ENCODE measurements around the gene NDST1. TPM values are rescaled to one million over a fixed set of nuclear protein-coding genes. Genes with fewer than 3 reads are reported as not detected.

NDST1 gene
- total RNA-seq, 4 donors from 2014 or later, result 32.4 to 104 (median 42.6) TPM

GRCh38 chr5:150595466-150596031 lies 87.6 kb downstream of the NDST1 start:
- no peak for TF ChIP-seq CTCF (IDR thresholded peaks at IDR 0.05; ENCODE audit: low read depth)

- TF ChIP-seq CTCF (IDR thresholded peaks at IDR 0.05; ENCODE audit: low read depth), result no peak
These were observed 88.4 kb downstream of the NDST1 start for GRCh38 chr5:150596313-150596712.

GRCh38 chr5:150596826-150597225 lies 88.9 kb downstream of the NDST1 start:
- no peak for TF ChIP-seq CTCF (IDR thresholded peaks at IDR 0.05; ENCODE audit: low read depth)

GRCh38 chr5:150598006-150598405 lies 90.1 kb downstream of the NDST1 start:
- TF ChIP-seq CTCF (IDR thresholded peaks at IDR 0.05; ENCODE audit: low read depth), result no peak

GRCh38 chr5:150598821-150599273 lies 90.9 kb downstream of the NDST1 start:
- no peak for TF ChIP-seq CTCF (IDR thresholded peaks at IDR 0.05; ENCODE audit: low read depth)

- no peak for TF ChIP-seq CTCF (IDR thresholded peaks at IDR 0.05; ENCODE audit: low read depth)
These were observed 91.3 kb downstream of the NDST1 start for GRCh38 chr5:150599281-150599680.

- no peak for TF ChIP-seq CTCF (IDR thresholded peaks at IDR 0.05; ENCODE audit: low read depth)
These were observed 92.1 kb downstream of the NDST1 start for GRCh38 chr5:150599917-150600511.
